ENCODE data around the gene TSSK2.

The TSSK2 gene

GRCh38 chr22:19106886-19107729 lies 24.0 kb upstream of the TSSK2 start:
- peak; percentile 35 for DNase-seq

- no peak for DNase-seq
Observed at GRCh38 chr22:19107730-19108074, 23.4 kb upstream of the TSSK2 start.

GRCh38 chr22:19108807-19109197 lies 22.3 kb upstream of the TSSK2 start:
- DNase-seq: no peak

GRCh38 chr22:19109198-19110063 lies 21.7 kb upstream of the TSSK2 start:
- no peak for DNase-seq

- DNase-seq: peak; percentile 70
Observed at GRCh38 chr22:19110064-19110458, 21.0 kb upstream of the TSSK2 start.

GRCh38 chr22:19110646-19111045 lies 20.5 kb upstream of the TSSK2 start:
- no peak for DNase-seq

GRCh38 chr22:19111140-19111539 lies 20.0 kb upstream of the TSSK2 start:
- peak; percentile 46 for DNase-seq

GRCh38 chr22:19111584-19111983 lies 19.5 kb upstream of the TSSK2 start:
- DNase-seq: no peak

GRCh38 chr22:19113429-19113828 lies 17.7 kb upstream of the TSSK2 start:
- DNase-seq: no peak

- no peak for DNase-seq
Observed at GRCh38 chr22:19114984-19115552, 16.0 kb upstream of the TSSK2 start.

- peak; percentile 18 for DNase-seq
Observed at GRCh38 chr22:19115628-19116027, 15.5 kb upstream of the TSSK2 start.

- peak; percentile 91 for DNase-seq
Observed at GRCh38 chr22:19117111-19117512, 14.0 kb upstream of the TSSK2 start.

GRCh38 chr22:19118329-19118880 lies 12.7 kb upstream of the TSSK2 start:
- no peak for DNase-seq

GRCh38 chr22:19119949-19120348 lies 11.2 kb upstream of the TSSK2 start:
- DNase-seq: no peak

GRCh38 chr22:19120829-19121630 lies 10.1 kb upstream of the TSSK2 start:
- no peak for DNase-seq

GRCh38 chr22:19121631-19122142 lies 9.4 kb upstream of the TSSK2 start:
- DNase-seq: peak; percentile 83

- peak; percentile 99 for DNase-seq
Observed at GRCh38 chr22:19122143-19122751, 8.9 kb upstream of the TSSK2 start, which contains the start of gene DGCR2. Gene DGCR2, minus strand, starts transcription at chr22:19122412. Its CDS starts 206 bp downstream, at chr22:19122206.

- peak; percentile 58 for DNase-seq
Observed at GRCh38 chr22:19122752-19123492, 8.2 kb upstream of the TSSK2 start.

- no peak for DNase-seq
Observed at GRCh38 chr22:19123936-19124335, 7.2 kb upstream of the TSSK2 start.

- no peak for DNase-seq
Observed at GRCh38 chr22:19124377-19124776, 6.7 kb upstream of the TSSK2 start.

- DNase-seq: no peak
Observed at GRCh38 chr22:19125011-19125410, 6.1 kb upstream of the TSSK2 start.

Measured in NCI-H69 (cell line).